ENCODE results near the gene ANKK1. TPM values are rescaled to one million over a fixed set of nuclear protein-coding genes. Genes with fewer than 3 reads are reported as not detected.

ANKK1 gene
- total RNA-seq: under 0.01 TPM in 1 of 2 replicates, not detected in the other

DNA sequence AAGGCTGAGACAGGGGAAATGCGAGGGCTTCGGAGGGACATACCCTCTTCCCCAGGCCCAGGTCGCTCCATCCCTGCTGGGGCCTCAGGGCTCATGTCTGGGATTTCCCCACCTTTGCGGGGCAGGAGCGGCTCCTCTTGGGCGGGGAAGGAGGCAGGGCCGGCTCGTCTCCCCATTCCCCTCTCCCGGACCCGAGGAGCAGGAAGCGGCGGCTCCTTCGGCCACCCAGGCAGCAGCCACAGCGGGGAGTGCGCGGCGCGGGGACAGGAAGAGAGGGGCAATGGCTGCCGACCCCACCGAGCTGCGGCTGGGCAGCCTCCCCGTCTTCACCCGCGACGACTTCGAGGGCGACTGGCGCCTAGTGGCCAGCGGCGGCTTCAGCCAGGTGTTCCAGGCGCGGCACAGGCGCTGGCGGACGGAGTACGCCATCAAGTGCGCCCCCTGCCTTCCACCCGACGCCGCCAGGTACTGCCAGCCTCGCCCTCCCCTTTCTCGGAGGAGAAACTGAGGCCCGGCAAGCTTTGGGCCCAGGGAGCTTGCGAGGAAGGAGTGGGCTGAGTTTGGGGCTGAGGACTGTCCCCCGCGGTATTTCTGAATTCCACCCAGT is at the start of gene ANKK1:
Gene ANKK1, plus strand, starts transcription at position 175 of the 607 bp plus-strand sequence. Its CDS starts 106 bp downstream, at position 281.

Small RNAs within 50 kb of the gene (small RNA-seq; reads per million reads assigned to genes)
- not detected for gene MIR4301

Other genes starting within 250 kb of the ANKK1 start
- gene TTC12, start 73.2 kb upstream of the ANKK1 start, total RNA-seq: 2.6 and 3.5 TPM in 2 replicates
- not detected in 2 replicates for gene DRD2, start 87.6 kb downstream of the ANKK1 start, total RNA-seq